Vagina (tissue), 2 donors: Measurements from ENCODE around the gene ASB13.

ENCODE experiments used
- POLR2A ChIP-seq, 2 donors: fragments of 450-650 bp; IDR thresholded peaks; one replicate each; pipeline ENCODE4 v1.6.1; 2017; ENCODE audit warnings: antibody characterized with exemption in 2 of 2, mild to moderate bottlenecking in 2 of 2, moderate library complexity in 2 of 2
- POLR2AphosphoS5 ChIP-seq, 2 donors: sonication (generic); formaldehyde crosslinking; IDR thresholded peaks; one replicate each; pipeline ENCODE4 v1.9.0; 2017; ENCODE audit warnings: antibody characterized with exemption in 2 of 2, mild to moderate bottlenecking in 2 of 2, low read depth in 1 of 2; ENCODE audit not compliant: insufficient read depth in 1 of 2
- TF ChIP-seq, protein P1 (sequence below), 3 experiments: fragments of 450-650 bp in 2 of 3; fragments of 200-600 bp in 1 of 3; sonication (generic) in 1 of 3; IDR thresholded peaks; one replicate each; pipeline ENCODE4 v1.5.1; 2017 to 2019; ENCODE audit warnings: antibody characterized with exemption in 3 of 3, mild to moderate bottlenecking in 2 of 3, moderate library complexity in 2 of 3

DNA sequence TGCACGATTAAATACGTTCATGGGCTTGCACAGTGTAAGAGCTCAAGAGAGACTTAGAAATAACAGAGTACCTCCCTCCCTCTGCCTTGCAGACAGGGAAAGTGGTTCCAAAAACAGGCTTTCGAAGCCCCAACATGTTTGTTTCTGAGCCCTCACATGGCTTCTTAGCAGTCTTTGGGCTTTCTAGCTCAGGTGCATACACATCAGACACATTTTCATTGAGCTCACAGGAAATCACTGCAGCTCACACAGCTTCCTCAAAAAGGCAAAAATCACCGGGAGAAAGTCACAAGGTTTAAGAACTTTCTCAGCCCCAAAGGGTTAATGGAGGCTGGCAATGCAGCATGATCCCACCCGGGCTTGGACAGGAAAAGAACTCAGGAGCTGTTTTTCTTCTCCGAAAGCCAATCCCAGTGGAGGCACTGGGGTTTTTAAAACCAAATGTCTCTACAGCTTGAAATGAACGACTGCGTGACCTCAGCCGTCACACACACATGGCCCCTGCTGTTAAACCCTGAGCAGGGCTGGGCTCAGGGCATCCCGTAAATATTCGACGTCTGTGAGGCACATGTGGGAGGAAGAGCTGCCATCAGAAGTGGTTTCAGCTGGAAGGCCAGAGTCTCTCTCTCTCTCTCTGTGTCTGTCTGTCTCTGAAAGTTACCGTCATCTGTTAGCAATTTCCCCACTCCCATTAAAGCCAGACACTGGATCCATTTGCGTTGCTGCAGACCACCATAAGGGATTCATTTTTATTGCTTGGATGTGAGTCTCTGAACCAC is 71.9 kb downstream of the ASB13 start:
- TF ChIP-seq, protein P1, sequence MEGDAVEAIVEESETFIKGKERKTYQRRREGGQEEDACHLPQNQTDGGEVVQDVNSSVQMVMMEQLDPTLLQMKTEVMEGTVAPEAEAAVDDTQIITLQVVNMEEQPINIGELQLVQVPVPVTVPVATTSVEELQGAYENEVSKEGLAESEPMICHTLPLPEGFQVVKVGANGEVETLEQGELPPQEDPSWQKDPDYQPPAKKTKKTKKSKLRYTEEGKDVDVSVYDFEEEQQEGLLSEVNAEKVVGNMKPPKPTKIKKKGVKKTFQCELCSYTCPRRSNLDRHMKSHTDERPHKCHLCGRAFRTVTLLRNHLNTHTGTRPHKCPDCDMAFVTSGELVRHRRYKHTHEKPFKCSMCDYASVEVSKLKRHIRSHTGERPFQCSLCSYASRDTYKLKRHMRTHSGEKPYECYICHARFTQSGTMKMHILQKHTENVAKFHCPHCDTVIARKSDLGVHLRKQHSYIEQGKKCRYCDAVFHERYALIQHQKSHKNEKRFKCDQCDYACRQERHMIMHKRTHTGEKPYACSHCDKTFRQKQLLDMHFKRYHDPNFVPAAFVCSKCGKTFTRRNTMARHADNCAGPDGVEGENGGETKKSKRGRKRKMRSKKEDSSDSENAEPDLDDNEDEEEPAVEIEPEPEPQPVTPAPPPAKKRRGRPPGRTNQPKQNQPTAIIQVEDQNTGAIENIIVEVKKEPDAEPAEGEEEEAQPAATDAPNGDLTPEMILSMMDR (IDR thresholded peaks at IDR 0.05) = no peak
- peak in 1 of 2 donors; percentile 42 for TF ChIP-seq POLR2AphosphoS5 (IDR thresholded peaks at IDR 0.05; ENCODE audit: insufficient read depth in 1 of 2, low read depth in 1 of 2)
- TF ChIP-seq POLR2A (IDR thresholded peaks at IDR 0.05) = no peak
